ENCODE data around the gene BET1.

BET1 gene

DNA sequence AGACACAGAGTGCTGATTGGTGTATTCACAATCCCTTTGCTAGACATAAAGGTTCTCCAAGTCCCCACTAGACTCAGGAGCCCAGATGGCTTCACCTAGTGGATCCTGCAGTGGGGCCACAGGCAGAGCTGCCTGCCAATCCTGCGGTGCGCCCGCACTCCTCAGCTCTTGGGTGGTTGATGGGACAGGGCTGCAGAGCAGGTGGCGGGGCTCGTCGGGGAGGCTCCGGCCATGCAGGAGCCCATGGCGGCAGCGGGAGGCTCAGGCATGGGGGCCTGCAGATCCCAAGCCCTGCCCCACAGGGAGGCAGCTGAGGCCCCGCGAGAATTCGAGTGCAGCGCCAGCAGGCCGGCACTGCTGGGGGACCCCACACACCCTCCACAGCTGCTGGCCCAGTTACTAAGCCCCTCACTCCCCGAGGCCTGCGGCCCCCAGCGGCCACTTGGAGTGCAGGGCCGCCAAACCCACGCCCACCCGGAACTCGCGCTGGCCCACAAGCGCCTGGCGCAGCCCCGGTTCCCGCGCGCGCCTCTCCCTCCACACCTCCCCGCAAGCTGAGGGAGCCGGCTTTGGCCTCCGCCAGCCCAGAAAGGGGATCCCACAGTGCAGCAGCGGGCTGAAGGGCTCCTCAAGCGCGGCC lies 7.7 kb upstream of the BET1 start:
- DNase-seq = no peak

DNA sequence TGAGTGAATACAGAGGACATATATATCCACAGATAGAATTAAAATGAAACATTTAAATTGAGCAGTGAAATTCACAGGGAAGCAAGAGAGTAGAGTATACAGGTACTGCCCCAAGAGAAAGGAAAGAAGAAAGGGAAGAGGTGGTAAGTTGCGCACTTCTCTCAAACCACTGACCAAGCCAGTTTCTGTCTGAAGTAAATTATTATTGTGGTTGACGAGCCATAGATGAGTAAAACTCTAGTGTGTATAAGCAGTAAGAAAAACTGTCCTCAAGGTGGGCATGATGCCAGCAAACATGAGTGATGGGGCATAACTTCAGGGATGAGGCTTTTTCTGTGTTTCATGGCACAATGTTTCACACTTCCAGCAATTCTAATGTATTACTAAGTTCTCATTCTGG lies 4.4 kb upstream of the BET1 start:
- peak; percentile 28 for DNase-seq

DNA sequence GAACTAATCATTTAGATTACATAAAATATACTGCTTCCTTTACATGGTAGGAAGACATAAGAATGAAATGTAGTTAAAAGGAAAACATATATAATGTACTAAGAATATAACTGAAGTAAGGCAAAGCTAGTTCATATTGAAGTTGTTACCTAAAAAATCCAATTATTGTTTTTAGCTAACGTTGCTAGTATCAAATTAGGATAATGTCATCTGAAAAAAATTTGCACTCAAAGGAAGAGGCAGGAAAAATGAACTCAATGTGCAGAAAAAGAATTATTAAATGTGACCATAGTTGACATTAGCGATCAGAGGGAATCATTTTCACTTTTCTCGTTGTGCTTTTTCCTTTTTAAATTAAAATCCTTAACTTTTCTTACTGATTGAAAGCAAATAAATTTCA lies 1.6 kb upstream of the BET1 start:
- no peak for DNase-seq

- DNase-seq = peak; percentile 70
These were observed 620 bp downstream of the BET1 start for GRCh38 chr7:94003446-94004023.

- no peak for DNase-seq
These were observed 2.8 kb downstream of the BET1 start for GRCh38 chr7:94001396-94001795.

DNA sequence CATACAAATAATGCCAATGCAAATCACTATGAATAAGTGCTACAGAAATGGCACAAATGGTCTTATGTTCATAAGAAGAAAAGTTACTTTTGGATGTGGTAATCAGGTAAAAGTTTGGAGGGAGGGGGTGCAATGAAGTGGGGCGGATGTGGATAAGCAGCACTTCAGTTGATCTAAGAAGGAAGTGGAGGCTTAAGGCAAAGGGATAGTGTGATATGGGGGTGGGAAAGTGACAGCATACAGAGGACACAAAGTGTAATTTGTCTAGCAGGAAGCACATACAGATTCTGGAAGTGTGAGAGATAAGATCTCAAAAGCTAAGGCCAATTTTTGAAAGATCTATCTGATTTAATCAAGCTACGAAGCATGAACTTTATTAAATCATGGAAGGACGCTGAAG lies 6.3 kb downstream of the BET1 start:
- DNase-seq = no peak

DNA sequence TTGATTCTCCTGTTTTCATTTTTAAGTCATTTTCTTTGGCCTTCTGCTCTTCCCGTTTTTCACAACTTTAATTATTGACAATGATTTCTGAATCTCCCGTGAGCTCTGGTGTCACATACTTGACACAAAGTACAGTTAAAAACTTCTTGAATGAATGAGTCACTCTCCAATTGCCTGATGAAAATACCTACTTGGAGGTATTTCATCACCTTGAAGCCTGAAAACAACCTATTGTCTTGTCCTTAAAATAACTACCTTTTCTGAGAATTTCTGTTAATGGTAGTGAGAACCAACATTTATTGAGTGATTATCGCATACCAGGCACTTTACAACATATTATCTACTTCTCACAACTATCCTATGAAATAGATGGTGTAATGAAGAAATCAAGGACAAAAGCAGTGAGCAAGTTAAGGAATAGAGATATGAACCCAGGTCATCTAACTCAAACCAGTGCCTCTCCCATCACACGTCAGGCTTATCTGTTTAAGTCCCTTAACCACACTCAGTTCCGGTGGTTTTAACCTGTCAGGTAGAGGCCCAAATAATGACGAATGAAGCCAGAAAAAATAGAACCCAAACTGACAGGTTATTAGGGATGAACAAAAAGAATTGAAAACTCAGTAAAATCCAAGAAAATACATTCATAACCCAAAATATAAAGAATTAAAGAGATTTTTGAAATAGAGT lies 11.6 kb downstream of the BET1 start:
- DNase-seq = peak; percentile 29

- no peak for DNase-seq
These were observed 16.9 kb downstream of the BET1 start for GRCh38 chr7:93987297-93987696.

- DNase-seq = no peak
These were observed 19.1 kb downstream of the BET1 start for GRCh38 chr7:93985101-93985500.

DNA sequence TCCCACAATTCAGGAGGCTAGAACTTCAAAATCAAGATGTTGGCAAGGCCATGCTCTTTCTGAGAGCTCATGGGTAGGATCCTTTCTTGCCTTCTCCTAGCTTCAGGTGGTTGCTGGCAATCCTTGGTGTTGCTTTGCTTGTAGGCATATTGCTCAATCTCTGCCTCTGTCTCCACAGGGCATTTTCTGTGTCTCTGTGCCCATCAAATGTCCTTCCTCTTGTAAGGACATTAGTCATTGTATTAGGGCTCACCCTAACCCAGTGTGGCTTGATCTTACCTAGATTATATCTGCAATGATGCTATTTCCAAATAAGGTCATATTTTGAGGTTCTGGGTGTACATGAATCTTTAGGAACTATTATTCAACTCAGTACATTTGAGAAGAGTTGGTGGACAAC lies 20.1 kb downstream of the BET1 start:
- DNase-seq = no peak

DNA sequence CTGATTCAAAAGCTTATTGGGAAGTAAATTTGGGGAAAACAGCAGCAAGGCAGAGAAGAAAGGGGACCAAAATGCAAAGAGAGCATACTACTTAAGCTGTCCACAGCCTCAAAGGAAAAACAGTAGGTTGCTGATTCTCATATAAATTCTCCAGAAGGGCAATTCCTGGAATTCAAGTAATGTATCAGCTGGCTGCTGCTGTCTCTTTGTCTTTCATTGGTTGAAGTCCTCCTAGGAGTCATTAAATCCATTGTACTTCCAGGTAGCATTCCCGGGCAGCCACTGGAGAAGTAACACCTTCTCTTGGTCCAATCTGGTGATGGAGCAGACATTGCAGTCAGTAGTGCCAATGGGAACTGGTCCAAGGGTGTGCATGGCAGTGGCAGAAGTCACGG lies 22.7 kb downstream of the BET1 start:
- DNase-seq = no peak

DNA sequence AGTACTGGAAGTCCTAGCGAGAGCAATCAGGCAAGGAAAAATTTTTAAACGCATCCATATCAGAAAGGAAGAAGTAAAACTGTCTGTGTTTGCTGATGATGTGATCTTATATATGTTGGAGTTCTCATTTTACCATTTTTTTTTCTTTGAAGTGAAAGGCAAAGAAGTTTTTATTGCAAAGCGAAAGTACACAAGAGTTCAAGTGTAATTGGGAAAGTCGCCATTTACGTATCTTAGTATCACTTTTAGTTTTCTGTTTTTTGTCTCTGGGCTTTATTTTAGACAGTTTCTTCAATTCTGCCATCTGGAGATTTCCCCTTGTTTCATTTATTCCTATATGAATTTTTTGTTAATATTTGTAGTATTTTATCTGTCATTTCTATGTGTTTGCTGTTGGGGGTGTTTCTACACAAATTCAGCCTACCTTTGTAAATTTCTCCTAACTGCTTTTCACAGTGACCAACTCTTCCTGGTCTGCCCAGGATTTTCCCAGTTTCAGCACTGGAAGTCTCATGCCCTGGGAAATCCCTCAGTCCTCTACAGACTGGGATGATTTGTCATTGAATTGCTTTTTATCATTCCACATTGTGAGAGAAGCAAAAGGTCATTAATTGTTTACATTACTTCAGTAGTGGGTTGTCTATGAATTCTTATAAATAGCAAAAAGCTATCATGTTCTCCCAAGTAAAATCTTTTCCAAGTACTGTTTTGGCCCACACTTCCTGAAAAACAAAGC lies 23.2 kb downstream of the BET1 start:
- DNase-seq = no peak

GRCh38 chr7:93977211-93977950 lies 26.8 kb downstream of the BET1 start:
- no peak for DNase-seq

DNA sequence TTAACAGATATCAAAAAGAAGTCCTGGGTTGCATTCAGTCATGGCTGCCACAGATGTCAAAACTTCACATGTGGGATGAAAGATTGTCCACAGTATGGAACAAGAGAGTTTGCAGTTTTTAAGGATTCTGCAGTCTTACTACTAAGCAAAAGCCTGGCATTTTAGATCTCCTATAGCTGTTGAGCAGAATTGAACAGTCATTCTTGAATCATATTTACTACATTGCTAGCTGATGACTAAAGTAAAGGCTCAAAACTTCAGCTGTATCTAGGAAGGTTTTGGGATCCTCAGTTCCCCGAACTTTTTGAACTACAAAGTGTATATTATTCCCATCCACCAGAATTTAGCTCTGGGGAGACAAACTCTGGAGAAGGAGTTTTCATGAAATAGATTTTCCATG lies 31.0 kb downstream of the BET1 start:
- DNase-seq = no peak

GRCh38 chr7:93972029-93972725 lies 32.0 kb downstream of the BET1 start:
- no peak for DNase-seq

- no peak for DNase-seq
These were observed 35.1 kb downstream of the BET1 start for GRCh38 chr7:93968911-93969620.

DNA sequence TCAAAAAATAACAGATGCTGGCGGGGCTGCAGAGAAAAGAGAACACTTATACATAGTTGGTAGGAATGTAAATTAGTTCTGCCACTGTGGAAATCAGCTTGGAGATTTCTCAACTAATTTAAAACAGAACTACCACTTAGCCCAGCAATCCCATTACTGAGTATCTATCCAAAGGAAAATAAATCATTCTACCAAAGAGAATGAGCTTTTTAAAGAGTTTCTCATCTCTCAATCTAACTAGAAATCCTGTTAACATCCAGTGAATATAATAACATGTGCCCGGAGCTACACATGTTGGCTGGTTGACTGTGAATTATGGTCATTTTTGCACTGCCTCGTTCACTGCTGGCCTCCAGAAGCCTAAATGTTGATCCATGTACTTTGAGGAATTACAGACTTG lies 39.3 kb downstream of the BET1 start:
- no peak for DNase-seq

GRCh38 chr7:93964262-93964661 lies 39.9 kb downstream of the BET1 start:
- DNase-seq = no peak

- DNase-seq = no peak
These were observed 43.2 kb downstream of the BET1 start for GRCh38 chr7:93960986-93961385.

GRCh38 chr7:93958651-93959050 lies 45.5 kb downstream of the BET1 start:
- no peak for DNase-seq

DNA sequence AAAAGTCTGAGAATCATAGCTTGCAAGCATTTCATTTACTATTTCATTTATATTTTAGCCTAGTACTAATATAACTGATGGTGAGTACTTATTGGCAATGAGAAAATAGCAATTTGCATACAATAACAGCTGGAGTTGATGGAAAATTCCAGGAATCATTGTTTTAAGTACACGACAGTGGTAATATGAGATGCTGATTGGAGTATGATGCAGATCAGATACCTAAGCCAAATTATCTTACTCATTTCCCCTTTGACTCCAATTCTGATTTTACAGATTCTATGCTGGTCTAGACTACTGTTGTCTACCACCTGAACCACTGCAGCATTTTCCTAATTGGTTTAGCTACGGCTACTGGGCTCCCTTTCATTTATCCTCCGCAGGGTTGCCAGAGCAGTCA lies 45.9 kb downstream of the BET1 start:
- DNase-seq = no peak

GRCh38 chr7:93957767-93958166 lies 46.4 kb downstream of the BET1 start:
- no peak for DNase-seq

Data from DMS53 (cell line).